ENCODE measurements around the gene PACS1.

The PACS1 gene

GRCh38 chr11:66183494-66184048 lies 113.5 kb downstream of the PACS1 start:
- Histone ChIP-seq H3K9me3 (ENCODE audit: insufficient read depth, low read depth, low read length) (no peaks in the 10 kb centered on the region), H3K4me1 (ENCODE audit: insufficient read depth, low read length) (no peaks in the 10 kb centered on the region), H3K9ac (ENCODE audit: low read depth, low read length) (no peak overlapping the region), H3K27me3 (ENCODE audit: insufficient read depth, low read length) (no peaks in the 10 kb centered on the region), H3K4me3 (ENCODE audit: low read length) (no peak overlapping the region), H3K36me3 (ENCODE audit: insufficient read depth, low read depth, low read length) (no peaks in the 10 kb centered on the region), H3K27ac (ENCODE audit: low read length) (no peak overlapping the region)

- Histone ChIP-seq H3K9me3 (ENCODE audit: insufficient read depth, low read depth, low read length) (no peaks in the 10 kb centered on the region), H3K4me1 (ENCODE audit: insufficient read depth, low read length) (no peaks in the 10 kb centered on the region), H3K27ac (ENCODE audit: low read length) (no peak overlapping the region), H3K36me3 (ENCODE audit: insufficient read depth, low read depth, low read length) (no peaks in the 10 kb centered on the region), H3K4me3 (ENCODE audit: low read length) (no peak overlapping the region), H3K9ac (ENCODE audit: low read depth, low read length) (no peak overlapping the region), H3K27me3 (ENCODE audit: insufficient read depth, low read length) (no peaks in the 10 kb centered on the region)
These were observed 114.7 kb downstream of the PACS1 start for GRCh38 chr11:66184728-66185127.

- Histone ChIP-seq H3K4me1 (ENCODE audit: insufficient read depth, low read length) (no peaks in the 10 kb centered on the region), H3K36me3 (ENCODE audit: insufficient read depth, low read depth, low read length) (no peaks in the 10 kb centered on the region), H3K9me3 (ENCODE audit: insufficient read depth, low read depth, low read length) (no peaks in the 10 kb centered on the region), H3K27me3 (ENCODE audit: insufficient read depth, low read length) (no peaks in the 10 kb centered on the region), H3K9ac (ENCODE audit: low read depth, low read length) (no peak overlapping the region), H3K4me3 (ENCODE audit: low read length) (no peak overlapping the region), H3K27ac (ENCODE audit: low read length) (no peak overlapping the region)
These were observed 116.4 kb downstream of the PACS1 start for GRCh38 chr11:66186470-66186869.

GRCh38 chr11:66187453-66187852 lies 117.4 kb downstream of the PACS1 start:
- no peaks in the 10 kb centered on the region for H3K36me3 ChIP-seq (ENCODE audit: insufficient read depth, low read depth, low read length)
- no peaks in the 10 kb centered on the region for H3K4me1 ChIP-seq (ENCODE audit: insufficient read depth, low read length)
- no peaks in the 10 kb centered on the region for H3K27me3 ChIP-seq (ENCODE audit: insufficient read depth, low read length)

GRCh38 chr11:66188580-66188979 lies 118.5 kb downstream of the PACS1 start:
- H3K27ac ChIP-seq (ENCODE audit: low read length): no peak overlapping the region
- no peaks in the 10 kb centered on the region for H3K9me3 ChIP-seq (ENCODE audit: insufficient read depth, low read depth, low read length)
- no peak overlapping the region for H3K4me3 ChIP-seq (ENCODE audit: low read length)
- H3K36me3 ChIP-seq (ENCODE audit: insufficient read depth, low read depth, low read length): no peaks in the 10 kb centered on the region
- H3K4me1 ChIP-seq (ENCODE audit: insufficient read depth, low read length): no peaks in the 10 kb centered on the region
- no peak overlapping the region for H3K9ac ChIP-seq (ENCODE audit: low read depth, low read length)
- no peaks in the 10 kb centered on the region for H3K27me3 ChIP-seq (ENCODE audit: insufficient read depth, low read length)

More at GRCh38 chr11:66187453-66187852, 117.4 kb downstream of the PACS1 start:
- Histone ChIP-seq H3K27ac (ENCODE audit: low read length) (no peak overlapping the region), H3K9me3 (ENCODE audit: insufficient read depth, low read depth, low read length) (no peaks in the 10 kb centered on the region), H3K9ac (ENCODE audit: low read depth, low read length) (no peak overlapping the region), H3K4me3 (ENCODE audit: low read length) (no peak overlapping the region)

- H3K9ac ChIP-seq (ENCODE audit: low read depth, low read length): no peak overlapping the region
- no peaks in the 10 kb centered on the region for H3K9me3 ChIP-seq (ENCODE audit: insufficient read depth, low read depth, low read length)
- no peaks in the 10 kb centered on the region for H3K4me1 ChIP-seq (ENCODE audit: insufficient read depth, low read length)
- no peaks in the 10 kb centered on the region for H3K36me3 ChIP-seq (ENCODE audit: insufficient read depth, low read depth, low read length)
- H3K27ac ChIP-seq (ENCODE audit: low read length): no peak overlapping the region
- no peaks in the 10 kb centered on the region for H3K27me3 ChIP-seq (ENCODE audit: insufficient read depth, low read length)
- H3K4me3 ChIP-seq (ENCODE audit: low read length): no peak overlapping the region
These were observed 119.1 kb downstream of the PACS1 start for GRCh38 chr11:66189031-66189745.

- Histone ChIP-seq H3K9me3 (ENCODE audit: insufficient read depth, low read depth, low read length) (no peaks in the 10 kb centered on the region), H3K4me3 (ENCODE audit: low read length) (no peak overlapping the region), H3K27me3 (ENCODE audit: insufficient read depth, low read length) (no peaks in the 10 kb centered on the region), H3K27ac (ENCODE audit: low read length) (no peak overlapping the region), H3K4me1 (ENCODE audit: insufficient read depth, low read length) (no peaks in the 10 kb centered on the region), H3K36me3 (ENCODE audit: insufficient read depth, low read depth, low read length) (no peaks in the 10 kb centered on the region), H3K9ac (ENCODE audit: low read depth, low read length) (no peak overlapping the region)
These were observed 120.7 kb downstream of the PACS1 start for GRCh38 chr11:66190786-66191185.

GRCh38 chr11:66192181-66192863 lies 122.2 kb downstream of the PACS1 start:
- Histone ChIP-seq H3K36me3 (ENCODE audit: insufficient read depth, low read depth, low read length) (no peaks in the 10 kb centered on the region), H3K9ac (ENCODE audit: low read depth, low read length) (no peak overlapping the region), H3K27ac (ENCODE audit: low read length) (no peak overlapping the region), H3K4me1 (ENCODE audit: insufficient read depth, low read length) (no peaks in the 10 kb centered on the region), H3K4me3 (ENCODE audit: low read length) (no peak overlapping the region), H3K27me3 (ENCODE audit: insufficient read depth, low read length) (no peaks in the 10 kb centered on the region), H3K9me3 (ENCODE audit: insufficient read depth, low read depth, low read length) (no peaks in the 10 kb centered on the region)

GRCh38 chr11:66194391-66194790 lies 124.3 kb downstream of the PACS1 start:
- Histone ChIP-seq H3K36me3 (ENCODE audit: insufficient read depth, low read depth, low read length) (0 out of 2 replicates have a peak, but pooled peaks cover 5% of the 10 kb centered on the region), H3K9me3 (ENCODE audit: insufficient read depth, low read depth, low read length) (no peaks in the 10 kb centered on the region), H3K4me3 (ENCODE audit: low read length) (no peak overlapping the region), H3K27me3 (ENCODE audit: insufficient read depth, low read length) (no peaks in the 10 kb centered on the region), H3K4me1 (ENCODE audit: insufficient read depth, low read length) (no peaks in the 10 kb centered on the region), H3K9ac (ENCODE audit: low read depth, low read length) (no peak overlapping the region), H3K27ac (ENCODE audit: low read length) (no peak overlapping the region)

GRCh38 chr11:66195867-66196266 lies 125.8 kb downstream of the PACS1 start:
- no peaks in the 10 kb centered on the region for H3K27me3 ChIP-seq (ENCODE audit: insufficient read depth, low read length)
- no peak overlapping the region for H3K9ac ChIP-seq (ENCODE audit: low read depth, low read length)
- H3K36me3 ChIP-seq (ENCODE audit: insufficient read depth, low read depth, low read length): 0 out of 2 replicates have a peak, but pooled peaks cover 5% of the 10 kb centered on the region
- H3K9me3 ChIP-seq (ENCODE audit: insufficient read depth, low read depth, low read length): no peaks in the 10 kb centered on the region; the same call in 1 of the 2 replicates
- no peak overlapping the region for H3K27ac ChIP-seq (ENCODE audit: low read length)
- H3K4me1 ChIP-seq (ENCODE audit: insufficient read depth, low read length): no peaks in the 10 kb centered on the region
- no peak overlapping the region for H3K4me3 ChIP-seq (ENCODE audit: low read length)

GRCh38 chr11:66203847-66204246 lies 133.8 kb downstream of the PACS1 start:
- Histone ChIP-seq H3K27me3 (ENCODE audit: insufficient read depth, low read length) (no peaks in the 10 kb centered on the region), H3K36me3 (ENCODE audit: insufficient read depth, low read depth, low read length) (no peaks in the 10 kb centered on the region), H3K9me3 (ENCODE audit: insufficient read depth, low read depth, low read length) (no peaks in the 10 kb centered on the region; the same call in 1 of the 2 replicates), H3K4me1 (ENCODE audit: insufficient read depth, low read length) (no peaks in the 10 kb centered on the region), H3K4me3 (ENCODE audit: low read length) (no peak overlapping the region), H3K27ac (ENCODE audit: low read length) (no peak overlapping the region), H3K9ac (ENCODE audit: low read depth, low read length) (no peak overlapping the region)

- H3K4me1 ChIP-seq (ENCODE audit: insufficient read depth, low read length): no peaks in the 10 kb centered on the region
- H3K9ac ChIP-seq (ENCODE audit: low read depth, low read length): no peak overlapping the region
- no peaks in the 10 kb centered on the region for H3K27me3 ChIP-seq (ENCODE audit: insufficient read depth, low read length)
- no peaks in the 10 kb centered on the region for H3K36me3 ChIP-seq (ENCODE audit: insufficient read depth, low read depth, low read length)
- no peaks in the 10 kb centered on the region; the same call in 1 of the 2 replicates for H3K9me3 ChIP-seq (ENCODE audit: insufficient read depth, low read depth, low read length)
- H3K4me3 ChIP-seq (ENCODE audit: low read length): no peak overlapping the region
- no peak overlapping the region for H3K27ac ChIP-seq (ENCODE audit: low read length)
These were observed 134.3 kb downstream of the PACS1 start for GRCh38 chr11:66204412-66204811.

Data from iPS-20b (cell line).